Activated CD4-positive, alpha-beta T cell treated with anti-CD3 and anti-CD28 coated beads for 24 hours (primary cell): ENCODE measurements around the gene APC2.
"Not testable (repeated sequence)": the region's sequence is repeated elsewhere in the genome, so short reads cannot be mapped to it uniquely, and the experiment has no call there.

Source experiments
- DNase-seq, 2 donors: peaks; one replicate each; pipeline ENCODE4 v3.0.0-alpha.2; 2020; ENCODE audit warnings: low read depth in 2 of 2

The APC2 gene

GRCh38 chr19:1511318-1512317, 61.7 kb downstream of the APC2 start:
- no peak for DNase-seq

DNA sequence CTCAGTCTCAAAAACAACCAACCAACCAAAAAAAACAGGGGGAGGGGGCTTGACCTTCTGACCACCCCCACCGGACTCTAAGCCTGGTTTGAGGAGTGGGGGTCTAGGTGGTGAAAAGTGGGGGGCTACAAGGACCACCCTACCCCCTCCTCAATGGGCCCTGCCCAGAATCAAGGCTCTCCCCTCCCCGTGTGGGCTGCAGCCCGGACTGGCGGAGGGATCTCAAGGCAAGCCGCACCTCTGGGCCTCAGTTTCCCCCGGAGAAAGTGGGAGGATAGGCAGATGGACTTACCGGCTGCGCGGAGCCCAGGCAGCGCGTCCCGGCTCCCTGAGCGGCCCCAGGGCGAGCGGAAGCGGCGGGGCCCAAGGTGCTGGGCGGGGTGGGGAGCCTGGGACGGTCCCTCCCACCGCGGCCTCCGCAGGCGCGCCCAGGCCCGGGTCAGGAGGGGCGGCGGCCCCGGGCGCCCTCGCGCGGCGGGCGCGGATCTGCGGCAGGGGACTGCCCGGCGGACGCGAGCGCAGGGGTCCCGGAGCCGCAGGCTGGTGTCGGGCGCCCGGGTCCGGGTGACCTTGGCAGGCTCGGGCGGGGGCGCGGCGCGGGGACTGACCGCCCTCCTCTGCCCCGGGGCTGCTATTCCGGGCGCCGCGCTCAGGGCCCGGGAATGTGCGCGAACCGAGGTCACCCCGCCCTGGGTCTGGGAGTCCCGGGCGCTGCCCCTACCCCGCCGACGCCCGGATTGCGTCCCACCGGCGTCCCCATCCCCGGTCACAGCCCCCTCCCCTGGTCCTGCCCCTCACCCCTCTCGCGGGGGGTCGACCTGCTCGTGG, 63.0 kb downstream of the APC2 start, which contains the start of gene ADAMTSL5:
Gene ADAMTSL5, minus strand, starts transcription at position 349 of the 828 bp plus-strand sequence. CDS start 2,076 bp downstream, outside the sequence.
- DNase-seq, result peak; percentile 51 to 65

- DNase-seq, result peak; percentile 57 to 60
Observed at GRCh38 chr19:1513499-1514294, 63.8 kb downstream of the APC2 start.

GRCh38 chr19:1514295-1514661, 64.4 kb downstream of the APC2 start:
- DNase-seq, result no peak

- DNase-seq, result no peak
Observed at GRCh38 chr19:1514986-1515721, 65.2 kb downstream of the APC2 start.

GRCh38 chr19:1516395-1516753, 66.5 kb downstream of the APC2 start:
- DNase-seq, result no peak

DNA sequence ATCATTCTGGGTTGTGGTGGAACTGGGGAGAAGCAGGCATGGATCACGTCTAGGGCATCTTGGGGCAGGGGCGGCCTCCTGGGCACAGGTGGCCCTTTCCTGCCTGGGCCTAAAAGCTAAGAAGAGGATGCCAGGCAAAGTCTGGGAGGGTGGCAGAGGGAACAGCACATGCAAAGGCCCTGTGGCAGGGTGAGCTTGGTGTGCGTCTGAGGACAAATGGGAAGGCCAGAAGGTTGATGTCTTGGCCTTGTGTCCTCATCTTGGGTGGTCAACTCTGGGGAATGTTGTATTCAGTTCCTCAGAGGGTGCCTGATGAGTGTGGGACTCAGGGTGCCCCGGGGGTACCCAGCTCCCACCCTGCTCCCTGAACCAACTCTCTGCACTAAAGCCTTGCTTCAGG, 68.5 kb downstream of the APC2 start:
- no peak for DNase-seq

DNA sequence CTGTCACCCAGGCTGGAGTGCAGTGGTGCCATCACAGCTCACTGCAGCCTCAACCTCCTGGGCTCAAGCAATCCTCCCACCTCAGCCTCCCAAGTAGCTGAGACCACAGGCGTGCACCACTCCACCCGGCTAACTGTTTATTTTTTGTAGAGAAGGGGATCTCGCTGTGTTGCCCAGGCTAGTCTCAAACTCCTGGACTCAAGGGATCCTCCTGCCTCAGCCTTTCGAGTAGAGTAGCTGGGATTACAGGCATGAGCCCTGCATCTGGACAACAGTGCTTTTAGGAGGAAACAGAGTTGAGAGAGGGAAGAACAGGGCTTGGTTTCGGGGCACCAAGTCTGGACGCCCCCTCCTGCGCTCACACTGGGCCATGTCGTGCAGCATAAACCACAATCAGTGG, 69.9 kb downstream of the APC2 start:
- not testable (repeated sequence) for DNase-seq

DNA sequence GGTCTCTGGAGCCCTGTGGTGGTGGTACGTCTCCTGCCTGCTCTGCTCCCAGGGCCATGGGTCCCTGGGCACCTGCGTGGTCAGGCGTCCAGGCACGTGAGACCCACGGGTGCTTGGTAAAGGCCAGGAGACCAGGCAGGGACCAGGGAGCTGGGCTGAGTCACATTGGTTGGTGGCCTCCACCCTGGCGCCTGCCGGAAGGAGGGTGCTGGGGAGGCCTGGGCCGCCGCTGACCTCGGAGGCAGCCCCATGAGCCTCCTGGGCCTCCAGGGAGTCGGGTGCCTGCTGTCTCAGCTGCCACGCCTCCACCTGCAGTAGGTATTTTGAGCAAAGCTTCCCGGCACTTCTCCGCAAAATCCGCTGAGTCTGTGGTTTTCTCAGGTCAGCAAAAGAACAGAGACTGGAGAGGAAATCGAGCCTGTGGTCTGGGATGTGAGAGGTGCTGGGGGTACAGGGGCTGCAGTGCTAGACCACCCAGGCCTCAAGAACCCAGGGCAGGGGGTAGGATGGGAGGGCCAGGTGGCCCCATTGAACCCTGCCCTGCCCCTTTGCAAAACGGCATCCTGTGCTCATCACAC, 70.4 kb downstream of the APC2 start:
- DNase-seq, result no peak

DNA sequence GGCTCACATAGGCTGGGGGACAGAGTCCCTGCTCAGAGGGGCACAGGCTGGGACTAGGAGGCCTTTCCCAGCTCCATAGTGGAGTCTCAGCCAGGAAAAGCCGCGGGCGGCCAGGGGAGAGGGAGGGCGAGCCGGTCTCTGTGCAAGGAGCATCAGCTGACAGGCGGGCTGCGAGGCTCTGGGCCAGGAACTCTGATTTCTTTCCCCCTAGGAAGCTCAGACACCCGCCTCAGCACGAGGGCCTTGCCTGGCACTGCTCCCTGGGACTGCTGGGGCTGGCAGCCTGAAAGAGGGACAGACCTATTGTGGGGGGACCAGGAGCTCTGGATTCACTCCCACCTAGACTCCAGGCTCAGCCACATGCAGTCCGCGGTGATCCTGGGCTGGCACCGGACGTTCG, 71.7 kb downstream of the APC2 start:
- no peak for DNase-seq

- DNase-seq, result no peak
Observed at GRCh38 chr19:1522061-1522460, 72.1 kb downstream of the APC2 start.

- DNase-seq, result no peak
Observed at GRCh38 chr19:1522838-1523237, 72.9 kb downstream of the APC2 start.
